ENCODE measurements around the gene MAML2. TPM values are rescaled to one million over a fixed set of nuclear protein-coding genes. Genes with fewer than 3 reads are reported as not detected.

Gene MAML2
- total RNA-seq, 1 experiment from 2014 or later, result 14.8 TPM

DNA sequence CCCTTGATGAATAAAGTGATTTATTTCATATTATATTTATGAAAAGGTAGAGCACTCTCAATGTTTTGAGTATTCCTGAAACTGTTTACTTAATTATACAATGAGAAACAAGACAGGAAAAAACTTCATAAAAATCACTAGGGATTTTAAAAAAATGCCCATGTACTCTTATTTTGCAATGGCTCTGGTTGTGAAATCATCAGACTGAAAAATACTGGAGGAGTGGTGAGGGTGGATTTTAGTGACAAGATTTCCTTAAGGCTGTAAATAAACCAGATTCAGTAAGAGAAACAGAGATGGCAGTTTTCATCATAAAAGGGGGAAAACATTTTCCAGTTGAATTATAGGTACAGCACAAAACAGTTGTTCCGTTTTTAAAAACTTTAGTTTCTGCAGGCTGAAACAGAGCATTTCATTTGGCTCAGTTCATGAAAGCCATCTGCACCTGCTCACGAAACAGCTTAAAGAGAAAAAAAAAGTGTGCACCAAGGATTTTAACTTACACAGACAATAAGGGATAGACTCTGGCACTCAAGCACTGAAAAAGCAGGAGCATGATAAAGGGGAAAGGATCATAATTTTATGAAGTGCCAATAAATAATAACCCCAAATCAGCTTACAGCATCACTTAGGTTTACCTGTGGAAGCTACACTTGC, 100.7 kb downstream of the MAML2 start:
- DNase-seq (ENCODE audit: low read depth), result no peak

GRCh38 chr11:96241331-96241841, 101.6 kb downstream of the MAML2 start:
- no peak for DNase-seq (ENCODE audit: low read depth)

GRCh38 chr11:96238563-96239135, 104.3 kb downstream of the MAML2 start:
- DNase-seq (ENCODE audit: low read depth), result no peak

DNA sequence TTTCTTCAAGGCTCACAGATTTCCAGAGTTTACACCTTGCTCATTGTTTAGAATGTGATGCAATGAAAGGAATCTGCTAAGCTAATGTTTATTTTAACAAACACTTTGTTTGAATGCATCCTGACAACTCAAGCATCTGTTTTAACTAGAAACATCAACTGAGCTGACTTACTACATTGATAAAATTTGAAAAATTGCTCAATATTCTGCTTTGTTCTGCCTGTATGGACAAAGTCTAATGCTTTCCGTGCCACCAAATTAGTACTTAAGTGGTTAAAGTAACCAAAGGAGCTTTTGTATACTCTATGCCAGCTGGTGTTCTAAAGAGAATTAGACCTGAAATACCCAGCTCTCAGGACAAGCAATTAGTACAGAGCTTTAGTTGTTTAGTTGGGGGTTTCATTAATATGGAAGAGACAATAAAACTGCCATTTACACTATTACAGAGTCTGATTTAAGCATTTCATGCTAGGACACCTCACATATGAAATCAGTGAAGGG, 105.2 kb downstream of the MAML2 start:
- DNase-seq (ENCODE audit: low read depth), result no peak

GRCh38 chr11:96235751-96236150, 107.2 kb downstream of the MAML2 start:
- no peak for DNase-seq (ENCODE audit: low read depth)

GRCh38 chr11:96234866-96235441, 108.0 kb downstream of the MAML2 start:
- DNase-seq (ENCODE audit: low read depth), result no peak

DNA sequence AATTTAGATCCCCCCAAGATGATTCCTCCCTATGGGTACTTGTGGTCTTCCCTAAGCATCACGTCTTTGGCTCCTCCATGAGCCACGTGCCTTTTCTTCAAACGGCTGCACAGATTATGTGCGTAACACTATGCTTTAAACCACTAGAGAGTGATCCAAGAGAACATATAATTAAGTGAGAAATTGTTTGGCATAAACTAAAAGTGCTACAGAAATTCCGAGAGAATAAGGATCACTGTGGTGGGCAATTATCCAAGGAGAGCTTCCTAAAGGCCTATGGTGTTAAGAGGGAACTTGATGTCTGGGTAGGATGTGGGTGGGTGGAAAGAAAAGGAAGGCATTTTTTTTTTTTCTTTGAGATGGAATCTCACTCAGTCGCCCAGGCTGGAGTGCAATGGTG, 110.9 kb downstream of the MAML2 start:
- no peak for DNase-seq (ENCODE audit: low read depth)

DNA sequence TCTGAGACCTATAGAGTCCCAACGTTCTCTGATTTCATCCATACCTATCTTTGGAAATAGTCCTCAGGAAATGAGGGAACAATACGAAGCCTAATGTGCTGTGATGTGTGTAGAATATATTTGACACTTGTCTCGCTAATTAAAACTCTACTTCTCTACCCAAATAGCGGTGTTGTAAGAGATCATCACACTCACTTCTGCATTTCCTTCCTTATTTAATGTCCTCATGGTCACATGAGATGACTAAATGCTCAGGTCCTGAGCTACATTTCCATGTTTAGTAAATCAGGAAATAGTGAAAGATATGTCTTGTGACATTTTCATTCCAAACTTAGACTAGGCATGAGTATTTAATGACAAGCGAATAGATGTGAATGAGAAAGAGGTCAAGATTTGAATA, 112.3 kb downstream of the MAML2 start:
- DNase-seq (ENCODE audit: low read depth), result no peak

GRCh38 chr11:96229354-96229977, 113.5 kb downstream of the MAML2 start:
- no peak for DNase-seq (ENCODE audit: low read depth)

DNA sequence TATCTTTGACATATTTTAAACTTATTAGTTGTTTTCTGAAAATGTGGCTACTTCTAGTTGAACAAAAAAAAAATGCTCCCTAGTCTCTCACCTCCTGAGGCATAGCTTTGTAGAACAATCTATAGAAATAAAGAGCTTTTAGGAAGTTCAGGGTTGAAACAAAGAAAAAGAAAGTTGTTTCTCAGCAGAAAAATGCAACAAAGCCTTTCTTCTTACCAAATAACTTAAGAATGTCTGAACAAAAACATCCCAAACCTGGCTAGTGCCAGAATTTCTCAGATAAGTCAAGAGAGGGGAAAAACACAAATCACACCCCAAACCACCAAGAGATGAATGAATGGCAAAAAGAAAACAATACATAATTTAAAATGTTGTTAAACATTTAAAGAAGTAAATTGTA, 114.1 kb downstream of the MAML2 start:
- DNase-seq (ENCODE audit: low read depth), result peak; percentile 45

DNA sequence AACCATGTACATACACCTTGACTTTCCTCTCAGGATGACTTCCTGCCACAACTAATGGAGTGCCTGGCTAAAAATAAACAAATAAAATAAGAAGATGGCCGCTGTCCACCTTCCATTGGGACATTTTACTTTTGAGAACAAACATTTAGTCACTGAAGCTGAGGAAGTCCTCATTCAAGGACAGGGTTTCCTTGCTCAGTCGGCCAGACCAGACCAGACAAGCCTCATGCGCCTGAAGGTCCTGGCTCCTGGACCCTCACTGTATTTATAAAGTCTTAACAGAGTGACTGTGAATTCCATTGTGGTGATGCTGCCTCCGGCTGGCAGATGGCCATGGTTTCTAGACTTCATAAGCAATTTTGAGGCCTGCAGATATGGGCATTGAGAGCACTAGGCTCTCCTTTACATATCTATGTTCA, 114.5 kb downstream of the MAML2 start:
- DNase-seq (ENCODE audit: low read depth), result peak; percentile 95

DNA sequence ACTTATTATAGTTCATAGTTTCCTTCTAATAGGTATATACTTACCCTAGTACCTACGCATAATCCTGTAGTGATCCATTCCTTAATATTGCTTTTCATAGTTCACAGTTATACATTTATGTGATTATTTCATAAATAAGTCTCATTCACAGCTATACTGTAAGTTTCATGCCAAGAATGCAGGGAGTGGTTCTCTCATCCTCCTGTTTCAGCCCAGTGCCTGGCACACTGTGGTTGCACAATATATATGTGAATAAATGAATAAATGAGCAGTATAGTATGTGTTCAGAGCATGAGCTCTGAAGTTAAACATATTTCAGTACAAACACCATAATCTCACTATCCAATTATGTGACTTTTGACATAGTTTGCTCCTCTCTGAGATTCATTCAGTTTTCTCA, 115.8 kb downstream of the MAML2 start:
- DNase-seq (ENCODE audit: low read depth), result no peak

DNA sequence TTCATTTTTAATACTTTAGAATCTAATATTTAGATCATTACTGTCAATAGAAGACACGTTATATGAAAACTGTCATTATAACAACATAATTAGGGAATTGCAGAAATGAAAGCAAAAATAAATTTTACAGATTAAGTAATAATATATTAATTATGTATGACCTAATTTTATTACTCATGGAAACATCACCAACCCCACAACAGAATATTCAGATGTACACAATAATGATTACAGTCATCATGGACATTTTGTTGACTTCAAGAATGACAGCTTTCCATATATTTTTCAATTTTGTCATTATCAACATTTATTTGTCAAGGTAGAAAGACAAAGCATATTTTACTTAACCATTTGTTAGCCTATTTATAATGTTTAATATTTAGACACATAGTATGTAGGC, 119.9 kb downstream of the MAML2 start:
- no peak for DNase-seq (ENCODE audit: low read depth)

DNA sequence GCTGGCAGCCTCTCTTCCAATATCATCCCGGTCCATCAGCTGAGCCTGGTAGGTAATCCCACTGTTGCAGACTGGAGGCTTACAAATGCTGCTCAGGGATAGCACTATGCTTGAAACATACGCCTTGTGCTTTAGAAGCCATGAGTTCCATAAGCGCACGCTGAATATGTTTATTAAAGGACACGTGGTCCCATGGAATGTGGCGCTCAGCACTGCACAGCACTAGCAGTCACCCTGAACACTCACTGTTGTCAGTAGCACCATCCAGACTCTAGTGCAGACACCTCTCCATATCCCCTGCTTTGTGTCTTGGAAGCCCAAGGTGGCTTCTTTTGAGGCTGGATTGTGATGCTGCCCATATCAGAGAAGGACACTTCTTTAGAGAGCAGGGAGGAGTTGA, 120.9 kb downstream of the MAML2 start:
- no peak for DNase-seq (ENCODE audit: low read depth)

DNA sequence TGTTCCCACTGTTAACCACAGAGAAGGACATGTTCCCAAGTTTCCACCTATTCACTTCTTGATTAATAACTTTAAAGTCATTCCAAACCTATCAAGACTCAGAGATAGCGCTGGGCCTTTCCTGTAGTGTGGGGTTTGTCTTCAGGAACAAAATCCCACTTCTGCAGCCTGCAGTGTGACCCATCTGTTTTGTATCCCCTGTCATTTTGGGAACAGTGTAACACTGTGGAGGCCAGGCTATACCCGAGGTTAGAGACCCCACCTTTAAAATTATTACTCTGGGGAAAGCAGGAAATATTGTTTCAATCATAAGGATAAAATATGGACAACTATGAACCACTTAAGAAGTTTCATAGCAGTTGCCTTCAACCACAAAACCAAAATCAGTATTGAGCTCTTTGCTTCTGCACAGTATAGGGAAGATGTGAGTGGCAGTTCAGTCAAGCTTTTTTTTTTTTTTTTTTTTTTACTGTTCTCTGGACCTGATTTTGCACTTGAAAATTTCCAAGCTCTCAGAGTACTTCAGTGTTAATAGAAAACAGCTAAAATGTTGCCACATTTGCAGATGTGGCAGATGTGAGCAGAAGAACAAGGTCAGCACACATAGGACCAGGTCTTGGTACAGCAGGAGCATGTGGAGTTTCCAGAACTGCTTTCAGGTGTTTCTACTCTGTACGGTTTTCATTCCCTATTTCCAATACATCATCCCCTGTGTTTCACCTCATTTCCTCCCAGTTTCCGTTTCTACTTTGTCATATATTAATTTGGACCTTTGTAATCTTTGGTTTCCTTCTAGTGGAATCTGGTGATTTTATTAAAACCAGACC, 121.5 kb downstream of the MAML2 start:
- no peak for DNase-seq (ENCODE audit: low read depth)

DNA sequence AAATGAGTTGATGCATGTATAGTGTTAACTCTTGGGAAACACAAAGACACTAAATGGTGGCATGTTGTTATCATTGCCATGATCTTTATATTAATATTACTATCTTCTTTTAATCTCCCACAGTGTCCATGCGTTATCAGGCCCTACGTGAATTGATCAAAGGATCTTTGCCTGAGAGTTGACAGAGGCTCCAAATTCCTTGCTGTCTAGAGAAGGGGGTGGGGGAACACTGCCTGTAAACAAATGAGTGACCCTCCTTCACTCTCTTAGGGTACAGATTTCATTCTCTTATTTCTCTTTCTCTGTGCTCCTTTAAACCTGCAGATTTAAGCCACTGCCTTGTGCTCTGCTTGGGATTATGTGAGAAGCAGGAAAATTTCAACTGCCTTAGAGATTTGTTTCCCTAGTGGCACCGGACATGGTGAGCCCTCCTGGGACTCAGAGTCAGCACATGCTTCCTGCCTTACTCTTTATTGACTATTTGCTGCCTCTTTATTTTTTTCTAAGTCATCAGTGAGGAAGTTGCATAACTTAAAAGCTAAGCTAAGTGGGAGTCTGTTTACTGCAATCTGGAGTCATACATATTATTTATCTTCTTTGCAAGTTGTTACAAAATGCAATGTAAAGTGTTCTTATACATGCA, 122.9 kb downstream of the MAML2 start:
- DNase-seq (ENCODE audit: low read depth), result peak; percentile 31

GRCh38 chr11:96218901-96219300, 124.1 kb downstream of the MAML2 start:
- no peak for DNase-seq (ENCODE audit: low read depth)

DNA sequence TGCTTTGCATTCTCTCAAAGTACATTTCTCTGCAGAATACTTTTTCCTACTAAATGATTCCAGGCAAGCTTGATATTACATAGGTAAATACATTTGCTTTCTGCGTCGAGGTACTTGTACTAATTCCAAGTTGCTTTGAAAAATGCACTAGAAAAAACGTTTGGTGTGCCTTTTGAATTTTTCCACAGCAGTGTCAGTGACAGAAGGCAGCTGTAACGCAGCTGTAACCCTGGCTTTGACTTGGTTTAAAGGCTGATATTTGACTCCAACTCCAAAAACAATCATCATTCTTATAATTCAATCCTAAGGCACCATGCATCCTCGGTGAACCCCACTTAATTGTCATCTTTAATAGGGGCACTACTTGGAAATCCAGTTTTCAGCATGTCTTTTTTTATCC, 125.0 kb downstream of the MAML2 start:
- DNase-seq (ENCODE audit: low read depth), result no peak

DNA sequence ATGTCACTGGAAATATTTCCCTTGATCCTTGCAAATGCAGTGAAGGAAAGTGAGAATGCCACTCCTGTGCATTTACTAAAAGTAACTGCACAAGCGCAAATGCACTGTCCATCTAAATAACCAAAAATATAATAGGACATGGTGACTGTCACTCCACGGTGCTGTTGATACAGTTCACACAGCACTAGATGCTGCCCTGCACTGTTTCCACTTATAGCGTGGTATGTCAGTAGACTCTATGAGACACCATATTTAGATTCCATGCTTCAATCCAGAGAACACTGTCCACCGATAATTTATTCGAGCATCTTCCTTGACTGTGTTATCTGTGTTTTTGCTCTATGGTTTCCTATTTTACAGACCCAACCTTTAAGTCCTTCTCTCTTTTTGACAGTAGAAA, 125.8 kb downstream of the MAML2 start:
- DNase-seq (ENCODE audit: low read depth), result no peak

GRCh38 chr11:96215826-96216225, 127.2 kb downstream of the MAML2 start:
- no peak for DNase-seq (ENCODE audit: low read depth)

DNA sequence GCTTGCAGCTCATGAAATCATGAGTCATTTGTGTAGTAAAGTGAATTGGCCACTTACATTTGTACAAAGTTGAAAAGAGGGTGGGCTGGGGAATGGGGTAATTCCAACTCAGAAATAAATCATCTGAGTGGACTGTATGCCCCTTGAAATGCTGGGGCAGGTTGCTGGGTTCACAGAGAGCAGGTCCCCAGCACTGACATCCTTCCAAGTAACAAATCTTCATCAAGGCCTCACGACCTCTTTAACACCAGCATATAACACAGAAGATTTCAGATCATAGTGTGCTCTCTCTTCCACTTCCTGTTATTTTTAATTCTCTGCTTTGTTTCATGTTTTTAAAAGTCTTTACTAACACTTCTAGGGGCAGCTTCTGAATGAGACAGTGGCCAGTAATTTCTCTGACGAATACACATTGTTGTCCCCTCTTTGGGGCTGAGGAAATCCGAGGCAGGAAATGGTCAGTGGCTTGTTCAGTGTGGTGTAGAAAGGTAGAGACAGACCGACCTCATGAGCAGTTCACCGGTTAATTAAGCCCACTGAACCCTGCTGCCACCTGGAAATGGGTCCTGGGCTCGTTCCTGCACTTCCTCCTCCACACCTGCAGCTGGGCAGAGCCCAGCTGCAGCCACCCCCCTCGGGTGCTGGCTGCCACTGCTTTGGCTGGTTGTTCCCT, 127.7 kb downstream of the MAML2 start:
- peak; percentile 65 for DNase-seq (ENCODE audit: low read depth)
